Measurements from ENCODE around the gene SPPL3. TPM values are rescaled to one million over a fixed set of nuclear protein-coding genes. Genes with fewer than 3 reads are reported as not detected.

SPPL3 gene
- total RNA-seq, 1 experiment from 2014 or later, result 39.7 TPM

GRCh38 chr12:120797677-120798642, 106.2 kb downstream of the SPPL3 start:
- Histone ChIP-seq H4K20me1 (ENCODE audit: insufficient read depth) (no peaks in the 10 kb centered on the region), H3K4me2 (ENCODE audit: low read length) (no peak overlapping the region), H3K36me3 (ENCODE audit: control insufficient read depth in 1 of 2, insufficient read depth in 2 of 2, low read length in 2 of 2) (no peaks in the 10 kb centered on the region; a peak in 1 of 4 replicates), H3K27ac (ENCODE audit: low read depth, low read length) (no peak overlapping the region), H3K9me3 (ENCODE audit: control insufficient read depth in 1 of 2, insufficient read depth in 1 of 2, low read depth in 1 of 2, low read length in 2 of 2) (peaks cover 0 to 15% of the 10 kb centered on the region in 2 experiments; a peak in 1 of 4 replicates), H3K4me1 (ENCODE audit: control insufficient read depth in 1 of 2, insufficient read depth in 2 of 2, low read length in 2 of 2) (peaks cover 0 to 4% of the 10 kb centered on the region in 2 experiments; a peak in 1 of 4 replicates), H3K27me3 (ENCODE audit: insufficient read depth, low read length) (no peaks in the 10 kb centered on the region), H3K9ac (ENCODE audit: low read length) (no peak overlapping the region), H3K4me3 (replicated peaks in 1 of 2; ENCODE audit: low read depth in 1 of 2, low read length in 2 of 2) (no peak overlapping the region), H2AFZ (ENCODE audit: low read depth, low read length, poor library complexity, severe bottlenecking) (no peak overlapping the region), H3K9me2 (ENCODE audit: insufficient read depth) (no peaks in the 10 kb centered on the region), H3K79me2 (ENCODE audit: insufficient read depth, low read length) (no peaks in the 10 kb centered on the region; the same call in 1 of the 2 replicates)
- BruUV-seq (replicated peaks), result no TSS peak
- intact Hi-C loops (cut with micrococcal nuclease), result no loop called here
- ChIA-PET RAD21 (ENCODE audit: low non-redundant PET in 1 of 2, low total read pairs in 2 of 2, uncharacterized antibody in 2 of 2, unreplicated experiment in 2 of 2) (no interaction called here), POLR2A (no interaction called here), CTCF (interaction anchor here (0.7 kb wide), 1 partner anchor 174 kb away, joined by 4 read pairs; no protein-coding TSS in a partner anchor)
- ATAC-seq, result no peak
- TF ChIP-seq TCF7L2 (IDR thresholded peaks at IDR 0.05; ENCODE audit: borderline replicate concordance, extremely low read depth, insufficient read depth, insufficient read length), result no peak
- TF ChIP-seq ZFX (IDR thresholded peaks at IDR 0.05), result no peak
- TF ChIP-seq, protein P1, sequence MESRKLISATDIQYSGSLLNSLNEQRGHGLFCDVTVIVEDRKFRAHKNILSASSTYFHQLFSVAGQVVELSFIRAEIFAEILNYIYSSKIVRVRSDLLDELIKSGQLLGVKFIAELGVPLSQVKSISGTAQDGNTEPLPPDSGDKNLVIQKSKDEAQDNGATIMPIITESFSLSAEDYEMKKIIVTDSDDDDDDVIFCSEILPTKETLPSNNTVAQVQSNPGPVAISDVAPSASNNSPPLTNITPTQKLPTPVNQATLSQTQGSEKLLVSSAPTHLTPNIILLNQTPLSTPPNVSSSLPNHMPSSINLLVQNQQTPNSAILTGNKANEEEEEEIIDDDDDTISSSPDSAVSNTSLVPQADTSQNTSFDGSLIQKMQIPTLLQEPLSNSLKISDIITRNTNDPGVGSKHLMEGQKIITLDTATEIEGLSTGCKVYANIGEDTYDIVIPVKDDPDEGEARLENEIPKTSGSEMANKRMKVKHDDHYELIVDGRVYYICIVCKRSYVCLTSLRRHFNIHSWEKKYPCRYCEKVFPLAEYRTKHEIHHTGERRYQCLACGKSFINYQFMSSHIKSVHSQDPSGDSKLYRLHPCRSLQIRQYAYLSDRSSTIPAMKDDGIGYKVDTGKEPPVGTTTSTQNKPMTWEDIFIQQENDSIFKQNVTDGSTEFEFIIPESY (IDR thresholded peaks at IDR 0.05; ENCODE audit: extremely low read depth, insufficient replicate concordance, low read length), result no peak
- no peak for TF ChIP-seq CBX3 (IDR thresholded peaks at IDR 0.05; ENCODE audit: low read depth)
- TF ChIP-seq, protein P2, sequence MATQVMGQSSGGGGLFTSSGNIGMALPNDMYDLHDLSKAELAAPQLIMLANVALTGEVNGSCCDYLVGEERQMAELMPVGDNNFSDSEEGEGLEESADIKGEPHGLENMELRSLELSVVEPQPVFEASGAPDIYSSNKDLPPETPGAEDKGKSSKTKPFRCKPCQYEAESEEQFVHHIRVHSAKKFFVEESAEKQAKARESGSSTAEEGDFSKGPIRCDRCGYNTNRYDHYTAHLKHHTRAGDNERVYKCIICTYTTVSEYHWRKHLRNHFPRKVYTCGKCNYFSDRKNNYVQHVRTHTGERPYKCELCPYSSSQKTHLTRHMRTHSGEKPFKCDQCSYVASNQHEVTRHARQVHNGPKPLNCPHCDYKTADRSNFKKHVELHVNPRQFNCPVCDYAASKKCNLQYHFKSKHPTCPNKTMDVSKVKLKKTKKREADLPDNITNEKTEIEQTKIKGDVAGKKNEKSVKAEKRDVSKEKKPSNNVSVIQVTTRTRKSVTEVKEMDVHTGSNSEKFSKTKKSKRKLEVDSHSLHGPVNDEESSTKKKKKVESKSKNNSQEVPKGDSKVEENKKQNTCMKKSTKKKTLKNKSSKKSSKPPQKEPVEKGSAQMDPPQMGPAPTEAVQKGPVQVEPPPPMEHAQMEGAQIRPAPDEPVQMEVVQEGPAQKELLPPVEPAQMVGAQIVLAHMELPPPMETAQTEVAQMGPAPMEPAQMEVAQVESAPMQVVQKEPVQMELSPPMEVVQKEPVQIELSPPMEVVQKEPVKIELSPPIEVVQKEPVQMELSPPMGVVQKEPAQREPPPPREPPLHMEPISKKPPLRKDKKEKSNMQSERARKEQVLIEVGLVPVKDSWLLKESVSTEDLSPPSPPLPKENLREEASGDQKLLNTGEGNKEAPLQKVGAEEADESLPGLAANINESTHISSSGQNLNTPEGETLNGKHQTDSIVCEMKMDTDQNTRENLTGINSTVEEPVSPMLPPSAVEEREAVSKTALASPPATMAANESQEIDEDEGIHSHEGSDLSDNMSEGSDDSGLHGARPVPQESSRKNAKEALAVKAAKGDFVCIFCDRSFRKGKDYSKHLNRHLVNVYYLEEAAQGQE (IDR thresholded peaks at IDR 0.05; ENCODE audit: low read depth), result no peak
- TF ChIP-seq ELF1 (IDR thresholded peaks at IDR 0.05; ENCODE audit: borderline replicate concordance, low read depth), result no peak
- TF ChIP-seq, protein P3, sequence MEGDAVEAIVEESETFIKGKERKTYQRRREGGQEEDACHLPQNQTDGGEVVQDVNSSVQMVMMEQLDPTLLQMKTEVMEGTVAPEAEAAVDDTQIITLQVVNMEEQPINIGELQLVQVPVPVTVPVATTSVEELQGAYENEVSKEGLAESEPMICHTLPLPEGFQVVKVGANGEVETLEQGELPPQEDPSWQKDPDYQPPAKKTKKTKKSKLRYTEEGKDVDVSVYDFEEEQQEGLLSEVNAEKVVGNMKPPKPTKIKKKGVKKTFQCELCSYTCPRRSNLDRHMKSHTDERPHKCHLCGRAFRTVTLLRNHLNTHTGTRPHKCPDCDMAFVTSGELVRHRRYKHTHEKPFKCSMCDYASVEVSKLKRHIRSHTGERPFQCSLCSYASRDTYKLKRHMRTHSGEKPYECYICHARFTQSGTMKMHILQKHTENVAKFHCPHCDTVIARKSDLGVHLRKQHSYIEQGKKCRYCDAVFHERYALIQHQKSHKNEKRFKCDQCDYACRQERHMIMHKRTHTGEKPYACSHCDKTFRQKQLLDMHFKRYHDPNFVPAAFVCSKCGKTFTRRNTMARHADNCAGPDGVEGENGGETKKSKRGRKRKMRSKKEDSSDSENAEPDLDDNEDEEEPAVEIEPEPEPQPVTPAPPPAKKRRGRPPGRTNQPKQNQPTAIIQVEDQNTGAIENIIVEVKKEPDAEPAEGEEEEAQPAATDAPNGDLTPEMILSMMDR (IDR thresholded peaks at IDR 0.05 in 2 of 3, conservative IDR thresholded peaks at IDR 0.05 in 1 of 3; ENCODE audit: borderline replicate concordance in 1 of 3, insufficient read depth in 1 of 3, low read depth in 2 of 3, low read length in 2 of 3), result no peak
- TF ChIP-seq EZH2phosphoT487 (IDR thresholded peaks at IDR 0.05; ENCODE audit: borderline replicate concordance), result no peak
- no peak for TF ChIP-seq MAX (IDR thresholded peaks at IDR 0.05)
- no peak for TF ChIP-seq RAD21 (IDR thresholded peaks at IDR 0.05; ENCODE audit: low read depth)
- TF ChIP-seq JUND (IDR thresholded peaks at IDR 0.05), result no peak
- TF ChIP-seq ZNF274 (IDR thresholded peaks at IDR 0.05; ENCODE audit: low read depth, low read length), result no peak
- TF ChIP-seq SIN3A (IDR thresholded peaks at IDR 0.05; ENCODE audit: low read depth), result no peak
- no peak for TF ChIP-seq CEBPB (IDR thresholded peaks at IDR 0.05; ENCODE audit: low read depth)
- TF ChIP-seq POLR2AphosphoS5 (IDR thresholded peaks at IDR 0.05; ENCODE audit: low read depth, low read length), result no peak
- no peak for TF ChIP-seq FOSL1 (IDR thresholded peaks at IDR 0.05; ENCODE audit: low read depth)
- TF ChIP-seq POLR2A (IDR thresholded peaks at IDR 0.05; ENCODE audit: borderline replicate concordance, extremely low read depth, insufficient read depth, insufficient read length), result no peak
- no peak for DNase-seq (ENCODE audit: low read depth, low spot score)

Data from HCT116 (cell line).